CD4-positive, alpha-beta T cell treated with Interferon alpha-2 for 1 hour (primary cell): ENCODE results near the gene ADAT3.
"Not testable (repeated sequence)": the region's sequence is repeated elsewhere in the genome, so short reads cannot be mapped to it uniquely, and the experiment has no call there.

Experiments used
- DNase-seq, 2 donors: peaks; one replicate each; pipeline ENCODE4 v3.0.0-alpha.2; 2020 to 2022

The ADAT3 gene

DNA sequence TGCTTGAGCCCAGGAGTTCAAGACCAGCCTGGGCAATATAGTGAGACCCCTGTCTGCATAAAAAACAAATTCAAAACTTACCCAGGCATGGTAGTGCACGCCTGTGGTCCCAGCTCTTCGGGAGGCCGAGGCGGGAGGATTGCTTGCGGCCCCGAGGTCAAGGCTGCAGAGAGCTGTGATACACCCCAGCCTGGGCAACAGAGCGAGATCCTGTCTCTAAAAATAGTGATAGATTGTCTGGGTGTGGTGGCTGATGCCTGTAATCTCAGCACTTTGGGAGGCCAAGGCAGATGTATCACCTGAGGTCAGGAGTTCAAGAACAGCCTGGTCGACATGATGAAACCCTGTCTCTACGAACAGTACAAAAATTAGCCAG lies 37.9 kb upstream of the ADAT3 start:
- DNase-seq, result no peak

DNA sequence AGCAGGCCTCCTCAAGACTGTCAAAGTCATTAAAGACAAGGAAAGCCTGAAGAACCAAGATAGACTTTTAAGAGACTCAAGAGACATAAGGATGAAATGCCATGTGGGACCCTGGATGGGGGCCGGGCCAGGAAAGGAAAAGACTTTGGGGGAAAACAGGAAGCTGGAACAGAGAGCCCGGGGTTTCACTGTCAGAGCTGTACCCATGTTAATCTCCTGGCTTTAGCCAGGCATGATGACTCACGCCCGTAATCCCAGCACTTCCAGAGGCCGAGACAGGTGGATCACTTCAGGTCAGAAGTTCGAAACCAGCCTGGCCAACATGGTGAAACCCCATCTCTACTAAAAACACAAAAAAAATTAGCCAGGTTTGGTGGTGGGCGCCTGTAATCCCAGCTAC lies 36.2 kb upstream of the ADAT3 start:
- DNase-seq, result no peak

DNA sequence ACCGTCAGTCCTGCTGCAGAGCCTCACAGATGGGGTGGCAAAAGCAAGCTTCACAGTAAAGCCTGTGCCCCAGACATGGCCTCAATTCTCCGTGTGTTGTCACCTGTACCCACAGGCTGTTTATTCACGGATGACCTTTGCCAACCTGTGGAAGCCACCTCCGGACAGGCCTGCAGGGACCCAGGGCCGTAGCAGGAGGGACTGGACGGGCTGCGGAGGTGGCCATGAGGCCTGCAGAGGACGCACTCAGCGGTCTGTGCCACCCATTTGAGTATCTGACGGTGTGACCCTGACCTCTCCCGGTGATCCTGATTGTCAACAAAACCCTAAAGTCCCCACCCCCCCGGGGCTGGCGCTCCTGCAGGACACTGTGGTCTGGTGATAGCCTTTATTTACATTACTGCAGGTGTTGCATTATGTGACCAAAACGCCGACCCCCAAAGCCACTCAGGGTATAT lies 34.0 kb upstream of the ADAT3 start:
- DNase-seq, result no peak

DNA sequence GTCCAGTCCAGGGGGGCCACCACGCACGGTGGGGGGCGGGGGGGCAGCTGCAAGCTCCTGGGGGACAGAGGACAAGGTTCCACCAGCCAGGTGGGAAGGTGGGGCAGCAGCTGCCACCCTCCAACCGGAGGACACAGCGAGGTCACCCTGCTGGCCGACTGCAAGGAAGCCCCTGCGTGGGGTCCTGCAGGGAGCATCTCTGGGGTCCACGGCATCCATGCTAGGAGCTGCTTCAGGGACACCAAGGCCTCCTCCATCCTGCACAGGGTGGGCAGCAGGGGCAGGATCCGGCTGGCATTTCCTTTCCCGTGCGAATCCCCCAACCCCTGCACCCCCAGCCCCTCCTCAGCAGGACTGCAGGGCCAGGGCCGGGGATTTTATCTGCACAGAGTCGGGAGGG lies 33.6 kb upstream of the ADAT3 start:
- DNase-seq, result no peak

DNA sequence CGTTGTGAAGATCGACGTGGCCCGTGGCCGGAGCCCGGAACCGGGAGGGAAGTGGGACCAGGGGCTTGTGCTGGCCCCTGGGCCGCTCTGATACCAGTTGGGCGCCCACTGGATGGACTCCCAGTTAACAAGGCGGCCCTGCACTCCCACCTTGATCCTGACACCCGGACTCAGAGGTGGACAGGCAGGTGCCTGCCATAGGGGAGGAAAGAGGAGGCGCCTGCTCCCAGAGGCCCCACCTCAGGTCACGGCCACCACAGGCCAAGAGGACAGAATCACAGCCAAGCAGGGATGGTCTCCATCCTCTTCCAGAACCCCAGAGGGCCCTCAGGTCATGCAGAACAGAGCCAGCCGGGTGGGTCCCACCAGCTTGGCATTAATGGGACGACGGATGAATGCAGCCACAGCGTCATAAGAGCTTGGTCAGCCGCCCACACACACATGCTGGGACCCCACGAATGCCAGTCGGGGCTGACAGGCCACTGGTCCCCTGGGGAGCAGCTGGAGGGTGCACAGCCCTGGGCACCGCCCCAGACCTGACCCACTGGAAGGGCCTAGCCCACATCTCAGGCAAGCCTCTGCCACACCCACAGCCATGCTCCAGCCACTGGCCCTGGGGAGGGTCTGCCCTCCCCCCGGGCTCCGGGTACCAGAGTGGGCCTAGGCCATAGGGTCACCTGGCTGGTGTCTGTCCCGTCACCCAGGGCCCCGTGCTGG lies 32.2 kb upstream of the ADAT3 start:
- no peak for DNase-seq

DNA sequence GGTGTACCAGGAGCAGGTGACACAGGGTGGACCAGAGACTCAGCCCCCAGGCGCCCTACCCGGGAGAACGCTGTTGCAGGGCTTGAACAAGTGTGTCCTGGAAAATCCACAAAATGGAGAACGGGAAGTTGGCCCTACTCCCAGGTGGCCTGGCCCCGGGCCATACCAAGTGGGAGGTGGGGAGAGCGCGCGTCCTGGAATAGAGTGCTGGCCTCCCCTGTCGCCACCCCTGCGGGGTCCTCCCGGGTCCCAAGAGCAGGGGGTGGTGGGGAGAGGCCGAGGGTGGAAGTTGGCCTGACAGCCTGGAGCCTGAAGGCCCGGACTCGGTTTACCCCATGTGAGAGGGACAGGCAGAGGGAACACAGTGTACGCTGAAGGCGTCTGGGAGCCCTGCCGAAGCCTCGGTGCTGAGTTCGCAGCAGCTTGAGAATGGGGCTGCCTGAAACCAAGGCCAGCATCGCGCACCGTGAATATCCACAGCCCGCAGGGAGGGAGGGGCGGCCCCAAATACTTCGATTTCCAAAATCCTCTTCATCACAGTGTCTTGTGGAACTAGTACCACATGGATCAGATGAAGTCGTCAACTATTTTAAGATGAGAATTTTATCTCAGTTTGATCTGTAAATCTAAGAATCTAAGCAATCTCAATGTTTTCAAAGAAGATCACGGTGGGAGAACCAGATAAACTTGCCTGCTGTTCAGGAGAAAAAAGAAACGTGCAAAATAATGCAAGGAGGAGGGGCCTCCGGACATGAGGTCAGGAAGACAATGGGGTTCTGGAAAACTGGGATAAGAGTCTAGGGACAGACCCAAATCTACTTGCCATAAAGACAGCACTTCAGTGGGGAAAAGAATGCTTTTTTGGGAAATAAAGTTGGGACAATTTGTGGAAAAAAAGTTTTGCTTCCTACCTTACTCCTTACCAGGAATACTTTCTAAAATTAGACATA lies 31.4 kb upstream of the ADAT3 start:
- no peak for DNase-seq

DNA sequence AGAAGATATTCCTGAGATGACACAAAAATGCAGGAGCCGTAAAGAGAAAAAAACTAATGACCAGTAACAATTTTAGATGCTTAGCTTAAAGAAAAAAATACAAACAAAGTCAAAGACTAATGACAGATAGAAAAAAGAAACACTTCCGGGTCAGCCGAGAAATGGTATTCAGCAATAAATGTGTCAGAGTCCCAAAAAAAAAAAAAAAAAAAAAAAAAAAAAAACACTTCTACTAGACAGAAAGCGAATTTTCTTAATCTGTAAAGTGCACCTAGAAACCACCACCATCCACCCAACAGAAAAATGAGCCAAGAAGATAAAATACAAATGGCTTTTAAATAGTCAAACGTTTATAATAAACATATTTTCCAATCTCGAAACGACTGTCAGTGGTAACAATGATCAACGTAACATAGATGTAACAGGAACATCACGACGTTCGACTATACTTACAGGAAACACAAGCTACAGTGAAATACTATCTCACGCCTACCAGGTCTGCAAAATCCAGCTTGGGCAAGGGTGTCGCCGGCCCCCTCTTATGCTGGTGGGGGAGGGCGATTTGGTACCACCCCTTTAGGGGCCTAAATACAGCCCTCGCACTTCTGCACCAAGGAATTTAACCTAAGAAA lies 30.5 kb upstream of the ADAT3 start:
- peak; percentile 41 to 66 for DNase-seq

DNA sequence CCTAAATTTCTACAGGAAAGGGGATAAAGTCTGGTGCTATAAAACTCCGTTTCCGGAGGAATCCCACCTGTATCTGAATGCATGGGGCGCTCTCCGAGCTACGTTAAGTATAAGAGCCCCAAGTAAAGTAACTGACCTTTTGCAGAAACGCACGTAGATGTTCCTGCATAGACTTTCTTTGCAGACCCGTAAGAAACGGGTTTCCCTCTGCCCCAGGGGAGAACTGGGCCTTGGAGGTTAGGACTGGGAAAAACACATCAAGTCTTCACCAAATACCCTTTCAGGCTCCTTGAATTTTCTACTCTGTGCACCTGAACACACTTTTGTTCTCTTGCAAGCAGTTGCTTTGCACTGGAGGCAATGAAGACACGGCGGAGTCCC lies 29.9 kb upstream of the ADAT3 start:
- DNase-seq, result not testable (repeated sequence)

DNA sequence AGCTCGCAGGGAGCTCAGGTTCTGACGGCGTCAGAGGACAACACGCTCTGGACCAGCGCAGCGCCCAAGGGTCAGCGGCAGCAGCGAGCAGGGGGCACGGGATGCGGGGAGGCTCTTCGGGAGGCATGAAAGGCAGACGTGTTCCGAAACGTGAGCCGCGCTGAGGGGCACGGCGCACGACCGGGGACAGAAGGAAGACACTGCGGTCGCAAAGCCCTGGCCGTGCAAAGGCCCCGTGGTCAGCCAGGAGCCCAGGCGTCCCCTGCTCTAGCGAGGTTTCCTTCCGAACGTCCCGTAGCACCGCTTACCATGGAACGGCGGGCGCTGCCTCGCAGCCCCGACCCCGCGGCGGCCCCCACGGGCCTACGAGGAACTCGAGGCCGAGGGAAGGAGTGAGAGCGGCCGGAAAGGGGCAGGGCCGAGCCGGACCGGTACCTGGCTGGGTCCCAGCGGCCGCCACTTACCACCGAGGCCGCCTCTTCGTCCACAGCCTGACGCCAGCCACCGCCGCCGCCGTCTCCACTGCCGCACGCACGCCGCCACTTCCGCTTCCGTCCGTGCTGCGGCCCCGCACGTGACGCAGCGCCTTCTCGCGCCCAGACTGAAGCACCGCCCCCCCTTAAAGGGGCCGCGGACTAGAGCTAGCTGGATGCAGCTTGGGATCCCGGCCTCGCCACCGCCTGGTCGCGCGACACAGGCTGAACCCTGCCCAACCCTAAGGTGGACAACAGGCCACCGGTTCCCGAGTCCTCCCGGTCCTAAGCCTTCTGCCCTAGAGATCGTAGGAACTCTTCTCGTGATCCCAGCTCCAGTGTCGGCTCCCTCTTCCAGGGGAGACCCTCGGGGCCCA lies 29.3 kb upstream of the ADAT3 start:
- DNase-seq, result peak; percentile 84 to 87

DNA sequence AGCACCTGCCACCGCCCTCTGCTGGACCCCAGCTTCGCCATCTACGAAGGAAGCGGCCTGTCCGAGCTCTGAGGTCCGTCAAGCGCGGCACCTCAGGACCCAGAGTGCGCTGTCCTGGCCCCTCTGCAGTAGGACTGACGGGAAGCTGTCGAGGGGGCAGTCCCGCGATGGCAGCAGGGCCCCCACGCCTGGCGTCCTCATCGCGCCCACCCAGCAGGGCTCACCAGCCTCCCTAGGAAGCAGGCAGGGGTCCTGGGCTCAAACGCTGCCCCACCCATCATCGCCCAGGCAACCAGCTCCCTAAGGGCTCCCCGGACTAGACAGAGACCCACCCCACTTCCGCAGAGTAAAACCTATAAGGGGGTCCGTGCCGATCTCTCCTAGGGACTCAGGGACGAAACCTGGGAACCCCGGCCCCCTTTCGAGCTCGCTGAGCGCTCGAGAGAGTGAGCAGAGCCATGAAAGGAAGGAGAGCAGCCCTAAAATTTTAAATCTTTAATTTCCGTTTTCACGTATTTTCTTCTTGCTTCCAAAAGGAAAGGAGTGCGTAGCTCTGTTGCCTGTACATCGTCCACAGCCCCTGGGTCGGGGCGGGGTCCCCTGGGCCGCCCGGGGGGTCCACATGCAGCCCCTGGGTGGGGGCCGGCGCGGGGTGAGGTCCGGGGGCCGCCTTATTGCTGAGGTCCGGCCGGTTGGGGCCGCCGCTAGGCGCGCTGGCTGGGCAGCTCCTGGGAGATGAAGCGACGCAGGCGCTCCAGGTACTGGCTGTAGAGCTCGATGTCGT lies 28.5 kb upstream of the ADAT3 start:
- DNase-seq, result not testable (repeated sequence)

DNA sequence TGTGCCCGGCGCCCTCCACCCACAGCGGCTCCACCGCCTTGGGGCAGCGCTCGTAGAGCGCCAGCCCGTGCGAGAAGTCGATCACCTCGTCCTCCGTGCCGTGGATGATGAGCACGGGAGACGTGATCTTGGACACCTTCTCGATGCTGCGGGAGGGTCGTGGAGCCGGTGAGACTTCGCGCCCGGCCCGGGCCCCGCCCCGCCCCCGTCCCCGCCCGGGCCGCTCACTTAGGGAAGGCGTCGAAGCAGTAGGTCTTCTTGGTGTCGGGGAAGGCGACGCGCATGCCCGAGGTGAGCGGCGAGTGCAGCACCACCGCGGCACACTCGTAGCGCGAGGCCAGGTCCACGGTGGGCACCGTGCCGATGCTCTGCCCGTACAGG lies 27.9 kb upstream of the ADAT3 start:
- DNase-seq, result not testable (repeated sequence)

DNA sequence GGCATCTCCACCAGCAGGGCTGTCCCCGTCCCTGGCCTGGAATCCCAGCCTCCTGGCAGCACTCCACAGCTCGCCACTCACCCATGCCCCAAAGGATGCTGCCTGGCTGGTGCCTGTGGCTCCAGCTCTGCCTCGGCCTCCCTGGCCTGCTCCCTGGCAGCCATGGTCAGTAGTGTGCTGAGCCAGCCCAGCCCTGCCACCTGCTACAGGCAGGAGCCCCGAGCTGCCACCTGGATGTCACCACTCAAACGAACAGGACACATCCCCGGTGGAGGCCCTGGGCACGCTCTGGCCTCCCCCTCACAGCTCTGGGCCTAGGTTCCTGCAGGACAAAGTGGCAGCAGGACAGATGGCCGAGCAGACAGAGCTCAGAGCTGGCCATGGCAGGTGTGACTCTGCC lies 26.6 kb upstream of the ADAT3 start:
- DNase-seq, result not testable (repeated sequence)

DNA sequence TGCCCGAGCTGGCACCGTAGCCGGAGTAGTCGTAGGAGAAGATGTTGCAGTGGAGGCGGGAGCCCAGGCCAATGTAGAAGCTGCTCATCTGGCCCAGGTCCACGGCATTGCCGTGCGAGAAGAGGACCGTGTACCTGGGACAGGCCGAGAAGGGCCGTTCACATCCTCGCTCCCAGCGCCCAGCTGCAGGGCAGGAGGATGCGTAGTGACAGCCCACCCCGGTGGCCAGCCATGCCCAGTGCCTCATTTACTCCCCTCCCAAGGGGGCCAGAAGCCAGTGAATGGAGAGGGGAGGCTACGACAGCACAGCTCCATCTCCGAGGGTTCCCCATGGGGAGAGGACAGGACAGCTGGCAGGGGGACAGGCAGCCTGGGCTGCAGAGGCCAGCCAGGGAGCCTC lies 25.2 kb upstream of the ADAT3 start:
- DNase-seq, result not testable (repeated sequence)

DNA sequence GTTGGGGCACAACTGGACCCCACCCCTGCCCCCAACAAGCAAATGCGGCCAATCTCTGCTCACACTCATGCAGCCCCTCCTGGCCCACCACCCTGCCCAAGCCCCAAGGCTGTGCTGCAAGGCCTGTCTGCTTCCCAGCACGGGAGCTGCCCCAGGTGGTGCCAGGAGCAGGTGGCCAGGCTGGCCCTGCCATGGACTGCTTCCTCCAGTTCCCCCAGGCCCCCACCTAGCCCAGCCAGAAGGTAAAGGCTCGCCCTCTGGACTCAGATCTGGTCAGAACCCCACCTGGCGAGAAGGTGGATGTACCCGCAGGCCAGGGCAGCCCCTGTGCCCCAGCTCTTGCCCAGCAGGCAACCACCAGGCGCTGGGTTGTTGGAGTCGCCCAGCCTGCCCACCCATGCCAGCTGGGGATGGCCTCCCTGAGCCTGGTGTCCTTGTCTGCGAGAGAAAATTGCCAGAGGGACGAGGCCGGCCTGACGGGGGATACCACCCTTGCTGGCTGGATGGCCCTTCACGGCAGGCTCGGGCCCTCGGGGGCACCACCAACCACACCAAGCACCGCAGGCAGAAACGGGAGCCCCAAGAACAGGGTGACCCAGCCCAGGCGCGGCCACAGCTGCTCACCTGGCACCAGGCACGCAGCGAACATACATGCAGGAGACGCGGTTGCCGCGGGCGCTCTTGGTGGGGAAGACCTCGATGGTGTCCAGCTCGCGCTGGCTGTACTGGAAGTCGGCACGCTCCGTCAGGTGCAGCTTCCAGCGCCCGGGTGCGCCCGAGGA lies 24.4 kb upstream of the ADAT3 start:
- DNase-seq, result no peak

DNA sequence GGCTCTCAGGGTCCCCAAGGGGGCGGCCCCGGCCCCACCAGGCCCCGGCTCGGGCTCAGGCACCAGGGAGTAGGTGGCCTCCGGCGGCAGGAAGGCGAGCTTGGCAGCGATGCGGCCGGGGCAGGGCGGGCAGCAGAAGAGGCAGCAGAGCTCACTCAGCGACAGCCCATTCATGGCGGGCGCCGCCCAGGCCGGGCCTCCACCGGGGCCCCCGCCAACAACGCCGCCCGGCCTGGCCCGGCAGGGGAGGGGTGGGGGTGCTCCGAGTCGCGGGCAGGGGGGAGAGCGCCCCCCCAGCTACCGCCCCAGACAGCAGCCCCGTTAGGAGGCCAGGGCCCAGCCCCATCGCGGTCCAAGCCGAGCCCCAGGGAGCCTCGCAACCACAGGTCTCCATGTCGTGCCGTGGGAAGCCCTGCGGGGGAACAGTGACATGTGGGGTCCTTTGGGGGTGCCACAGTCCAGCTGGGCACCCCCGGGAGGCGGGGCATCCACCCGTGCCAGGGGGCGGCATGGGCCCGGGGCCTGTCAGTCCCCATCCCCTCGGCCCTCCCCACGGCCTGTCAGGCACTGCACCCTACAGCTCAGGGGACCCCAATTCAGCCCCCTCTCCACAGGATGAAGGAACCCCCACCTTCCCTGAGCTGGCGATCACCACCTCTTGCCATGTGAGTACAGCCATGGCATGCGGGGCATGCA lies 23.7 kb upstream of the ADAT3 start:
- DNase-seq, result not testable (repeated sequence)

DNA sequence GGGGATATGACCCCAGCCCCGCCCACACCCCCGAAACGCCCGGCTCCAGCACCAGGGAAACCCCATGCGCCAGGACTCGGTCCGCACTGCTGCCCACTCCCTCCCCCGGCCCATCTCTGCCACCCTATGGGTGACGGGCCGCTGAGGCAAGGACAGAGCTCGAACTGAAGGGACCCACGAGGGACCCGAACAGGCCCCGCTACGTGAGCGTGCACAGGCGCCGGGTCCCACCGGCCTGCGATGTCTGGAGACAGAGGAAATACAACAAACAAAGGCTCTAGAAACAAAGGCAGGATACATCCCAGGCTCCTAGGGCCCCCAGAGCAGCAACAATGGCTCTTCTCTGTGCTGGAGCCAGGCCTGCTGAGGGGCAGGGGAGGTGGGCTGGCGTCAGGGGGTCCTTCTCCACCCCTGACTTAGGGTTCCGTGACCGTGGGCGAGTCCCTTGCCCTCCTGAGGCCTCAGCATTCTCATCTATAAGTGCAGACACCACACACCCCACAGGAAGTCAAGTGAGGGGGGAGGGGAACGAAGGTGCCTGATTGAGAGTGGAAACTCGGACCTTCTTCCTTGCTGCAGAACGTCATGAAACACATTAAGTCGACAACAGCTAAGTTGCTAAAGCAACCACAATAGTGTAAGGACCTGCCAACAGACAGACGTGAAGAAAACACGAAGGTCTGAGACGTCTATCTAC lies 23.0 kb upstream of the ADAT3 start:
- DNase-seq, result peak; percentile 83 to 89

DNA sequence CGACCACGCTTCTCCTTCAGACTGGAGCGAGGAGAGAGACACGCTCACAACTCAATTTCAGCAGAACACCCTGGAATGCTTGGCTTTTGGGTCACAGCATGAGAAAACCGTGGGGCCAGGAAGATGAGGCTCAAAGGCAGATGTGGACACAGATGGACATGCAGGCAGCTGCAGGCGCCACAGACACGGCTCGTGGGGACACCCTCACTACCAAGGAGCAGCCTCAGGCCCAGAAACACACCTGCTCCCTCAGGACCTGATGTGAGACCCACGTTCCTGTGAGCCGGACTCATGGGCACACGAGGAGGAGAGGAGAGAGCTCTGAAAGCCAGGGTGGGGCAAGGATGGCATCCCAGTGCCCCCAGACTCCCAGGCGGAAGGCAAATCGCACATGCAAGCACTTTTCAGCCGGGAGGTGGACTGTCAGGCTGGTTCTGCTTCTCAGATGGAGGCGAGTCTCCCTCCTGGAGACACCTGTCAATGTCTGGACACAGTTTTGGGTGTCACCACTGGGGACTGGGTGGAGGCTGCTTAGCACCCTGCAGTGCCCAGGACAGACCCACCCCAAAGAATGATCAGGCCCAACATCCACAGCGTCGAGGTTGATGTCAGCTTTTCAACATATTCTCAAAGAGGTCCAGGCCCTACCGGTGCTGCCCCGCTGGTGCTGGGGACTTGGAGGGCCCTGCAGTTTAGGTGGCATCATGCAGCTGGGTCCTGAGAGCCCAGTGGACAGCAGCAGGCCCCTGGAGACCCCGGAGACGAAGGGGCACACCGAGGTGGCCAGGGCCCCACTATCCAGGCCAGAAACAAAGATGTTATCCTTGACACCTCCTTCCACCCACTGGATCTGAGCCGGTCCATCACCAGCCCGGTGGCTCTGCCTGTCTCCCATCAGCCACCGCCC lies 22.2 kb upstream of the ADAT3 start:
- DNase-seq, result no peak

DNA sequence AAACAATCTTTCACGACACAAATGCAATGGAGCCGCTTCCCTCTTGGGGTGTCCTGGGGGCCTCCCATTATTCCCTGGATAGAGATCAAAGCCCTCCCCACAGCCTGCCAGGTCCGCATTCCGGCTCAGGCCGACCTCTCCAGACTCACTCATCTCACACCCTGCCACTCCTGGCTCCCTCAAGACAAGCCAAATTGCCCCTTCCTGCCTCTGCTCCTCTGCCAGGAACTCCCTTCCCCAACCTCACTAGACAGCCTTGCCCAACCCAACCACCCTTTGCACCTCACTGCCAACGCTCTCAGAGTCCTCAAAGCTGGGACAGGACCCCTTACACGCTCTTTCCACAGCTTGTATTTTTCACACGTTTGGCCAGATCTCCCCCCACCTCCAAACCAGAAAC lies 21.4 kb upstream of the ADAT3 start:
- peak in 1 of 2 donors; percentile 45 for DNase-seq

DNA sequence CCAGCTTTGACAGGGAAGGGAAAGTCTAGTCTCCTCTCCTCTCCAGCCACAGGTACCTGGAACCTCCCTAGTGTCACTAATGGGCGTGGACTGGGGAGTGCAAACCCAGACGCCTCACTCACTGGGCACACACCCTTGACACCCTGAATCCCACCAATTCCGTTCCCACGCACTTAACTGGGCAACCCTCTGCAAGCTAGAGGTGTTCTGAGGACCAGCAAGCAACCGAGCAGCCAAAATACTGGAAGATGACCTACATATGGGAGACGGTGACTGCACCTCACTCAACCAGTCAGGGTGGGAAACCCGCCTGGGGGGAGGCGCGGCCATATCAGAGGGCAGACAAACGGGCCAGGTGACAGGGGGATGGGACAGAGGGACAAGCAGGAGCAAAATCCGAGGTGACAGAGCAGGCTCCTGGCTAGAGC lies 20.9 kb upstream of the ADAT3 start:
- DNase-seq, result peak; percentile 40 to 67
